ENCODE results near the gene SLC2A13. TPM values are rescaled to one million over a fixed set of nuclear protein-coding genes. Genes with fewer than 3 reads are reported as not detected.

The SLC2A13 gene
- total RNA-seq, 1 donor from 2014 or later = 3.9 TPM

DNA sequence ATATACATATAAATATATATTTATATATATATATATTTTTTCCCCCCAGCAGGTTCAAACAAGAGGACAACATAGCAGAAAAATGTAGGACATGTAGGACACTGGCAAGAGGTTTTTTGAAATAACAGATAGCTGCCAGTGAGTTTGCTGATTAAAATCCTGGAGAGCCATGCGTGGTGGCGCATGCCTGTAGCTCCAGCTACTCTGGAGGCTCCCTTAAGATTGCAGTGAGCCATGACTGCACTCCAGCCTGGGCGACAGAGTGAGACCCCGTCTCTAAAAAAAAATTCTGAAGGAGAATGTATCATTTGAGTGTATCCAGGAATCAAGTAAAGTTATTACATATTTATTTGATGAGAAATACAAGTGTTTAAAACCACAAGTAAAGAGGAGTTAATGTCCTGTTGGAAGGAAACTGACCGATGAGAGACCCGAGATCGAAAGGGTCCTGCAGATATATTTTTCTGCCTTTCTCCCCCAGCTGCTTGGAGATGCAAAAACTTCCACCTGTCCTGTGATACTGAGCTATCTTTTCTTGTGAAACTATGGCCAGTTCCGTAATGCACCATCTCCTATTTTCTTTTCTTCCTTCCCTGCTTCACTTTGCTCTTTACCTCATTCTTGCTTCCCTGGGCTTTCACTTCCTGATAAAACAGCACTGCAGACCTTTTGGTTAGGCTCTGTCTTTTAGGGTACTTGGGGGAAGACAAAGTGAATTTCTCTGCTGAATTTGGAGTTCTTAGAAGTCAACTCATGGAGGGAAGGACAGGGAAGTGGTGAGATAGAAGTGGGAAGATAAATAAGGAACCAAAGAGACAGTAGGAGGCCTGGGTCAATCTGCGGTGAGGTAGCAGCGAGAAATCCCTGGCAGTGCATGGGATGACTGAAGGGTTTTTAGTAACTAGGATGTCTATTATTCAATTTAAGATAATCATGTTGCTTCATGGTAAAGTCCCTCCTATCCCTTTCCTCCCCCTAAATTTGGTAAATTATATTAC is 41.2 kb upstream of the SLC2A13 start:
- Histone ChIP-seq H3K36me3 (ENCODE audit: control insufficient read depth, insufficient read depth, low read length) (no peaks in the 10 kb centered on the region), H3K4me3 (ENCODE audit: low read depth, low read length) (no peak overlapping the region), H3K27me3 (ENCODE audit: control insufficient read depth, insufficient read depth, low read length) (no peaks in the 10 kb centered on the region)
- FAIRE-seq (no peak), DNase-seq (ENCODE audit: low read depth) (no peak)
- TF ChIP-seq, protein P1, sequence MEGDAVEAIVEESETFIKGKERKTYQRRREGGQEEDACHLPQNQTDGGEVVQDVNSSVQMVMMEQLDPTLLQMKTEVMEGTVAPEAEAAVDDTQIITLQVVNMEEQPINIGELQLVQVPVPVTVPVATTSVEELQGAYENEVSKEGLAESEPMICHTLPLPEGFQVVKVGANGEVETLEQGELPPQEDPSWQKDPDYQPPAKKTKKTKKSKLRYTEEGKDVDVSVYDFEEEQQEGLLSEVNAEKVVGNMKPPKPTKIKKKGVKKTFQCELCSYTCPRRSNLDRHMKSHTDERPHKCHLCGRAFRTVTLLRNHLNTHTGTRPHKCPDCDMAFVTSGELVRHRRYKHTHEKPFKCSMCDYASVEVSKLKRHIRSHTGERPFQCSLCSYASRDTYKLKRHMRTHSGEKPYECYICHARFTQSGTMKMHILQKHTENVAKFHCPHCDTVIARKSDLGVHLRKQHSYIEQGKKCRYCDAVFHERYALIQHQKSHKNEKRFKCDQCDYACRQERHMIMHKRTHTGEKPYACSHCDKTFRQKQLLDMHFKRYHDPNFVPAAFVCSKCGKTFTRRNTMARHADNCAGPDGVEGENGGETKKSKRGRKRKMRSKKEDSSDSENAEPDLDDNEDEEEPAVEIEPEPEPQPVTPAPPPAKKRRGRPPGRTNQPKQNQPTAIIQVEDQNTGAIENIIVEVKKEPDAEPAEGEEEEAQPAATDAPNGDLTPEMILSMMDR (IDR thresholded peaks at IDR 0.05; ENCODE audit: insufficient read depth, low read length, severe bottlenecking) = no peak

DNA sequence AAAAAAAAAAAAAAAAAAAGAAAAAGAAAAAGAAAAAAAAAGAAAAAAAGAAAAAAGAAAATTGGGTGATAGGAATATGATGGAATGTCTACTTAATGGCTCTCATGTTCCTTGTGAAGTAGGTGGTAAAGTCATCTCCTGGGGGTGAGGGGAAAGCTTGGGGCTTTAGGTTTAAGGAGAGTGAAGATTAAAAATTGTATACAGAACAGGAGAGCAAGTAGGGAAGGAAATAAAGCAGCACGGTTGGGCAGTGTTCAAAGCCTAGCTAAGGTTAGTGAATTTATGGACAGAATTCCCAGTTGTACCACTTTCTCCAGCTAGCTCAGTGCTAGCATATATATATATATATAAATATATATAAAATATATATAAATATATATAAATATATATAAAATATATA is 40.0 kb upstream of the SLC2A13 start:
- FAIRE-seq (no peak), DNase-seq (ENCODE audit: low read depth) (no peak)
- Histone ChIP-seq H3K27me3 (ENCODE audit: control insufficient read depth, insufficient read depth, low read length) (no peaks in the 10 kb centered on the region), H3K4me3 (ENCODE audit: low read depth, low read length) (no peak overlapping the region), H3K36me3 (ENCODE audit: control insufficient read depth, insufficient read depth, low read length) (no peaks in the 10 kb centered on the region)
- TF ChIP-seq, protein P1 (IDR thresholded peaks at IDR 0.05; ENCODE audit: insufficient read depth, low read length, severe bottlenecking) = no peak

DNA sequence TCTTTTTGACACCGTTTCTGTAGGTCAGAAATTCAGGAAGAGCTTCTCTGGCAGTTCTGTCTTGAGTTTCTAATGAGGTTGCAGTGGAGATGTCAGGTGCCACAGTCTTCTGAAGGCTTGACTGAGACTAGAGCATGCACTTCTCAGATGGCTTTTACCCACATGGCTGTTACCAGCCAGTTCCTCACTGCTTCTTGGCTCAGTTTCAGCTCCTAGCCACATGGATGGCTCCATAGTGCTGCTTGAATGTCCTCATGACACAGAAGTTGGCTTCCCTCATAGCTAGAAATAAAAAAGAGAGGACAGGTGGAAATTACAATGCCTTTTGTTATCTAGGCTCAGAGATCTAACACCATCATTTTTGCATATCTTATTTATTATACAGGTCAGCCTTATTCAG is 38.1 kb upstream of the SLC2A13 start:
- DNase-seq (ENCODE audit: low read depth) (no peak), FAIRE-seq (no peak)
- TF ChIP-seq, protein P1 (IDR thresholded peaks at IDR 0.05; ENCODE audit: insufficient read depth, low read length, severe bottlenecking) = no peak

DNA sequence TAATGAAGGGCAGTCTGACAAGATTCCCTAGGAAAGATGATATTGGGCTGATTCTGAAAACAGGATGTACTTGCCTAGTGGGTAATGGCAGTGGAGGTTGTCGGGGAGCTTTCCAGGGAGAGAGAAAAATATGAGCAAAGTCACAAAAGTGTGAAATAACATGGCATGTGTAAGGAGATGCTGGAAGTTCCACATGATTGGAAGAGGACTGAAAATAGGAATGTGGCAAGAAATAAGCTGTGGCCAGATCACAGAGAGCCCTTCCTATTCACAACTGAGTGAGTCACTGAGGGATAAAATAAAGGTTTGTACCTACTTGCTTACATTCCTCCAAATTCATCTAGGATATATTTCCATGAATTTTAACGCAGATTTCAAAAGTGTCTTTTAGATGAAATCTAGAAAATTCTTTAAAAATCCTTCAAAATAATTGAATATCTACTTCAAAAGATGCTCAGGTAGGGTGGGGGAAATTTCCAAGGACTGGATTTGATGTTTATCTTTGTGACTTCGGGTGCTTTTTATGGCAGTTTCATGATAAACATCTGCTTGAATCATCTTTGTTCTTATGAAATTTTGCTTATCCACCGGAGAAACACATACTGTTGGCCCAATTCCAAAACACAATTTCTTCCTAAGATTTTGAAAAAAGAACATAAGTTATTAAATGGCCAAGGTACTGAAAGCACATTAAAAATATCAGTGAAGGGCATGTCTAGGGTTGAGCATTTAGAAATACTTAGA is 36.3 kb upstream of the SLC2A13 start:
- Histone ChIP-seq H3K36me3 (ENCODE audit: control insufficient read depth, insufficient read depth, low read length) (no peaks in the 10 kb centered on the region), H3K4me3 (ENCODE audit: low read depth, low read length) (no peak overlapping the region), H3K27me3 (ENCODE audit: control insufficient read depth, insufficient read depth, low read length) (no peaks in the 10 kb centered on the region)
- no peak for FAIRE-seq
- DNase-seq (ENCODE audit: low read depth) = peak; percentile 26
- TF ChIP-seq, protein P1 (IDR thresholded peaks at IDR 0.05; ENCODE audit: insufficient read depth, low read length, severe bottlenecking) = no peak

More for the DNA sequence above, 38.1 kb upstream of the SLC2A13 start:
- Histone ChIP-seq H3K4me3 (ENCODE audit: low read depth, low read length) (no peak overlapping the region), H3K36me3 (ENCODE audit: control insufficient read depth, insufficient read depth, low read length) (no peaks in the 10 kb centered on the region), H3K27me3 (ENCODE audit: control insufficient read depth, insufficient read depth, low read length) (no peaks in the 10 kb centered on the region)

DNA sequence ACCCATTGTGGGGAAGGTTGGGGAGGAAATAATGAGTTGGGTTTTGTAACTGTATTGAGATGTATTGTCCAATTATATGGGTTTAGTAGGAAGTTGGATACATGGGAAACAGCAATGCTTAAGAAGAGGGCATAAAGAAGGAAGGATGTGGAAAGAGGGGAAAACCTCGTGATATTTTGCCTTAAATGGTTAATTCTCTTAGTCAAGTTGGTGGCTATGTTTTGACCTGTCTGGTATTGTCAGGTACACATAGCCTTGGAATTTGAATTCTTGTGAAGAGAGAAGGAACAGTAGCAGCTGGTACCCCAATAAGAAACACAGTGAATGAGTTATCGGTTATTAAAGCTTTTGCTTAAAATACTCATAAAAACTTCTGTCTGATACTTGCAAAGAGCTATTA is 32.6 kb upstream of the SLC2A13 start:
- no peak overlapping the region for H3K4me3 ChIP-seq (ENCODE audit: low read depth, low read length)
- no peaks in the 10 kb centered on the region for H3K27me3 ChIP-seq (ENCODE audit: control insufficient read depth, insufficient read depth, low read length)
- TF ChIP-seq, protein P1 (IDR thresholded peaks at IDR 0.05; ENCODE audit: insufficient read depth, low read length, severe bottlenecking) = no peak
- FAIRE-seq = no peak
- DNase-seq (ENCODE audit: low read depth) = peak; percentile 55
- H3K36me3 ChIP-seq (ENCODE audit: control insufficient read depth, insufficient read depth, low read length) = no peaks in the 10 kb centered on the region
